SK-N-SH treated with all-trans-retinoic acid at 6 μM for 48 hours (cell line): Measurements from ENCODE around the gene COBLL1.

Experiments used
- CREB5 ChIP-seq: fragments of 250-450 bp; sonication (Bioruptor Pico); IDR thresholded peaks from 2 replicates; pipeline ENCODE4 v1.5.1; 2020; ENCODE audit warnings: low read depth, mild to moderate bottlenecking, moderate library complexity
- CSRNP3 ChIP-seq: fragments of 250-450 bp; sonication (Bioruptor Pico); IDR thresholded peaks from 2 replicates; pipeline ENCODE4 v1.5.1; 2021; ENCODE audit warnings: mild to moderate bottlenecking, moderate library complexity
- PATZ1 ChIP-seq: fragments of 250-450 bp; sonication (Bioruptor Pico); IDR thresholded peaks from 2 replicates; pipeline ENCODE4 v1.8.0; 2020; ENCODE audit warnings: mild to moderate bottlenecking, moderate library complexity, borderline replicate concordance
- SNAI2 ChIP-seq: fragments of 250-450 bp; sonication (Bioruptor Pico); IDR thresholded peaks from 2 replicates; pipeline ENCODE4 v1.5.0; 2020; ENCODE audit warnings: mild to moderate bottlenecking, moderate library complexity
- TOX ChIP-seq: fragments of 250-450 bp; sonication (Bioruptor Pico); IDR thresholded peaks from 2 replicates; pipeline ENCODE4 v1.8.0; 2021; ENCODE audit warnings: mild to moderate bottlenecking, moderate library complexity, borderline replicate concordance
- ZFP30 ChIP-seq: fragments of 450-650 bp; formaldehyde crosslinking; IDR thresholded peaks from 2 replicates; pipeline ENCODE4 v1.5.0; 2022; ENCODE audit warnings: mild to moderate bottlenecking, moderate library complexity

GRCh38 chr2:164850235-164850634, 8.6 kb upstream of the COBLL1 start:
- TF ChIP-seq PATZ1 (no peak), CSRNP3 (CRISPR knock-in tag) (no peak), TOX (CRISPR knock-in tag) (no peak), CREB5 (CRISPR knock-in tag) (no peak), ZFP30 (CRISPR knock-in tag) (no peak), SNAI2 (no peak)
